Stimulated activated CD8-positive, alpha-beta memory T cell treated with anti-CD3 and anti-CD28 coated beads, Interleukin-7, amount 100 ng/mL, for 1 hour (primary cell): ENCODE results near the gene GNA12.
"Not testable (repeated sequence)": the region's sequence is repeated elsewhere in the genome, so short reads cannot be mapped to it uniquely, and the experiment has no call there.

Experiments
- DNase-seq, 2 donors: peaks; one replicate each; pipeline ENCODE4 v3.0.0-alpha.2; 2020; ENCODE audit warnings: low read depth in 2 of 2

The GNA12 gene

GRCh38 chr7:2864999-2865670 lies 21.0 kb upstream of the GNA12 start:
- DNase-seq, result peak; percentile 40 to 63

GRCh38 chr7:2864204-2864985 lies 20.3 kb upstream of the GNA12 start:
- DNase-seq, result no peak

- DNase-seq, result peak; percentile 46 to 50
Measured at GRCh38 chr7:2863461-2864066, 19.5 kb upstream of the GNA12 start.

GRCh38 chr7:2862831-2863361 lies 18.8 kb upstream of the GNA12 start:
- DNase-seq, result no peak

- no peak for DNase-seq
Measured at GRCh38 chr7:2861509-2861908, 17.4 kb upstream of the GNA12 start.

GRCh38 chr7:2860627-2861133 lies 16.6 kb upstream of the GNA12 start:
- no peak for DNase-seq

GRCh38 chr7:2859952-2860351 lies 15.8 kb upstream of the GNA12 start:
- DNase-seq, result no peak

GRCh38 chr7:2858621-2859020 lies 14.5 kb upstream of the GNA12 start:
- no peak for DNase-seq

- no peak for DNase-seq
Measured at GRCh38 chr7:2856388-2857169, 12.5 kb upstream of the GNA12 start.

GRCh38 chr7:2855386-2855785 lies 11.3 kb upstream of the GNA12 start:
- DNase-seq, result no peak

- not testable (repeated sequence) for DNase-seq
Measured at GRCh38 chr7:2853552-2853951, 9.4 kb upstream of the GNA12 start.

GRCh38 chr7:2853147-2853546 lies 9.0 kb upstream of the GNA12 start:
- DNase-seq, result no peak

- no peak for DNase-seq
Measured at GRCh38 chr7:2851497-2851896, 7.4 kb upstream of the GNA12 start.

- no peak for DNase-seq
Measured at GRCh38 chr7:2849941-2850766, 6.0 kb upstream of the GNA12 start.

- no peak for DNase-seq
Measured at GRCh38 chr7:2845034-2845592, 1.0 kb upstream of the GNA12 start.

- no peak for DNase-seq
Measured at GRCh38 chr7:2843711-2844152, 376 bp downstream of the GNA12 start.

GRCh38 chr7:2843191-2843685 lies 870 bp downstream of the GNA12 start:
- no peak for DNase-seq

GRCh38 chr7:2841907-2842306 lies 2.2 kb downstream of the GNA12 start:
- no peak for DNase-seq

GRCh38 chr7:2840458-2840857 lies 3.6 kb downstream of the GNA12 start:
- no peak for DNase-seq
